Glomerular visceral epithelial cell (primary cell): ENCODE data around the gene HDGFL3.
"Not testable (repeated sequence)": the region's sequence is repeated elsewhere in the genome, so short reads cannot be mapped to it uniquely, and the experiment has no call there.

Experiments
- DNase-seq: peaks from one replicate; pipeline ENCODE4 v3.0.0-alpha.2; 2016; ENCODE audit errors: extremely low spot score

HDGFL3 gene

DNA sequence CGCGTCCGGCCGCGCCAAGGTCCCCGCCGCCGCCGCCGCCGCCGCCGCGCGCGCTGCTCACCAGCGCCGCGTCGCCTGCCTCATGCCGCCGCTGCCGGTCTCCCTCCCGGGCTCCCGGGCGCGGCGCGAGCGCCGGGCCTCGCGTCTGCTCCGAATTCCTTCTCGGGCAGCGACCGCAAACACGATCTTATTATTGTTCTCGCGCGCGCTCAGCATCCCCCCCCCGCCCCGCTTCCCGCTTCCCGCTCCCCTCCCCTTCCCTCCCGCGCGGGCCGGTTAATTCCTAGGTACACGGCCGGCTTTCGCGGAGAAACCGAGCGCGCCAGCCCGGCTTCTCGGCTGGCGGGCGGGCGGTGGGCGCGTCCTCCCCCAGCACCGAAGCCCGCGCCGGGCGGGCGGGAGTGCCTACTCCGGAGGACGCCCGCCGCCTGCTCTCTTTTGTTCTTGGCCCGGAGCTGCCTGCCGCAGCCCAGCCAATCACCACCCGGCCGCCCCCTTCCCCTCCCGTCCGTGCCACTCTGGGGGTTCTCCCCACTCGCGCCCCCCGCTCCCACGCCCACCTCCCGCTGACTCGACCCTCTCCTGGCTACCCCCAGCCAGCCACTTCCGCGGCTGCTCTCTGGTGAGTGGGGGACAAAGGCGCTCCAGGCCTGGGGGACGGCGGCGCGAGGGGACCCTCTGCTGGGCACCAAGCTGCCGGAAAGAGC, at the start of gene HDGFL3:
TSS of gene HDGFL3 (minus strand) at position 164 of the 707 bp plus-strand sequence. CDS start 409 bp downstream, outside the sequence.
- DNase-seq = peak; percentile 65

DNA sequence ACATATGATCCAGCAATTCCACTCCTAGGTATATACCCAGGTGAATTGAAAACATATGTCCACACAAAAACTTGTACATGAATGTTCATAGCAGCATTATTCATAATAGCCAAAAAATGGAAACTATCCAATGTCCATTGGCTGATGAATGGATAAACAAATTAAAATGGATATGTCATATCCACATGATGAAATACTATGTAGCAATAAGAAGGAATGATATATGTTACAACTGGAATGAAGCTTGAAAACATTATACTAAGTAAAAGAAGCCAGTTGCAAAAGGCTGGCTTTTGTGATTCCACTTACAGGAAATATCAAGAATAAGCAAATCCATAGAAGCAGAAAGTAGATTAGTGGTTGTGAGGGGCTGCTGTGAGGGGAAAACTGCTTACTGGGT, 43.2 kb upstream of the HDGFL3 start:
- DNase-seq = no peak

GRCh38 chr15:83249030-83249343, 41.4 kb upstream of the HDGFL3 start:
- DNase-seq = no peak

- peak; percentile 75 for DNase-seq
Observed at GRCh38 chr15:83248151-83249029, 40.8 kb upstream of the HDGFL3 start.

- peak; percentile 86 for DNase-seq
Observed at GRCh38 chr15:83243634-83244033, 36.0 kb upstream of the HDGFL3 start.

GRCh38 chr15:83230242-83230641, 22.6 kb upstream of the HDGFL3 start:
- no peak for DNase-seq

- DNase-seq = no peak
Observed at GRCh38 chr15:83225449-83225848, 17.8 kb upstream of the HDGFL3 start.

DNA sequence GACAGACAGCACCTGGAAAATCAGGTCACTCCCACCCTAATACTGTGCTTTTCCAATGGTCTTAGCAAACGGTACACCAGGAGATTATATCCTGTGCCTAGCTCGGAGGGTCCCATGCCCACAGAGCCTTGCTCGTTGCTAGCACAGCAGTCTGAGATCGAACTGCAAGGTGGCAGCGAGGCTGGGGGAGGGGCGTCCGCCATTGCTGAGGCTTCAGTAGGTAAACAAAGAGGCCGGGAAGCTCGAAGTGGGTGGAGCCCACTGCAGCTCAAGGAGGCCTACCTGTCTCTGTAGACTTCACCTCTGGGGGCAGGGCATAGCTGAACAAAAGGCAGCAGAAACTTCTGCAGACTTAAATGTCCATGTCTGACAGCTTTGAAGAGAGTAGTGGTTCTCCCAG, 14.2 kb upstream of the HDGFL3 start:
- not testable (repeated sequence) for DNase-seq

- no peak for DNase-seq
Observed at GRCh38 chr15:83219026-83219425, 11.4 kb upstream of the HDGFL3 start.

DNA sequence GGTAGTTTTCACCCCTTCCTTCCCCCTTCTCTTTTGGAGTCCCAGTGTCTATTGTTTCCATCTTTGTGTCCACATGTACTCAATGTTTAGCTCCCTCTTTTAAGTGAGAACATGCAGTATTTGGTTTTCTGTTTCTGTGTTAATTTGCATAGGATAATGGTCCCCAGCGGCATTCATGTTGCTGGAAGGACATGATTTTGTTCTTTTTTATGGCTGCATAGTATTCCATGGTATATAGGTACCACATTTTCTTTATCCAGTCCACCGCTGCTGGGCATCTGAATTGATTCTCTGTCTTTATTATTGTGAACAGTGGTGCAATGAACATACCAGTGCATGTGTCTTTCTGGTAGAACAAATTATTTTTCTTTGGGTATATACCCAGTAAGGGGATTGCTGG, 7.7 kb upstream of the HDGFL3 start:
- no peak for DNase-seq

- DNase-seq = peak; percentile 92
Observed at GRCh38 chr15:83210619-83211018, 3.0 kb upstream of the HDGFL3 start.

DNA sequence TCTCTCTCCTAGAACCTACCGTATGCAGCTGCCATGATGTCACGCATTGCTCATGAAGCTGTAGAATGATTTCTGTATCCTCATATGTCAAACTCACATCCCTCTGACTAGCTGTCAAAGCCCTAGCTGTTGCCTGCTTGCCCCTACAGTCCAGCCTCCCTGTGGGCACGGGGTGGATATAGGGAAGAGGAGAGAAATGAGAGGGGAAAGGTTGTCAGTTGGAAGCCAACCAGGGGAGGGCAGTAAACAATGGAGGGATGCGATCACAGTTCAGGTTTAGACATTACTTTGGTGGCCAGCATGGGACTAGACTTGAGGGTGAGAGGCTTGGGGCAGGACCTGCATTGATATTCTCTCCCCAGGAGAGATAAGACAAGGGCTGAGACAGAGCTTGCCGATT, 1.7 kb upstream of the HDGFL3 start:
- DNase-seq = no peak

DNA sequence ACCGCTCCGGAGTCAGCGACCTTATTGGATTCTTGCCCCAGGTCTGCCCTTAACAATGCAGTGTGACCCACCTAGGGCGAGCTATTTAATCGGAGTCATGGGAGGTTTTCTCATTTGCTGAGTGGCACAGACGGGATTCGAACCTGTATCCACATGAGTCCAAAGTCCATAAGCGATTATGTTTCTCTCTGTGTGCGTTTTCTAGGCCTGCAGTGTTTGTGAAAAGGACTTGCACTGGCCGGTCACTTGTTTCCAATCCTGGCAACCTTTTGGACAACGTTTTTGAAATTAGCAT, 691 bp upstream of the HDGFL3 start:
- DNase-seq = no peak

DNA sequence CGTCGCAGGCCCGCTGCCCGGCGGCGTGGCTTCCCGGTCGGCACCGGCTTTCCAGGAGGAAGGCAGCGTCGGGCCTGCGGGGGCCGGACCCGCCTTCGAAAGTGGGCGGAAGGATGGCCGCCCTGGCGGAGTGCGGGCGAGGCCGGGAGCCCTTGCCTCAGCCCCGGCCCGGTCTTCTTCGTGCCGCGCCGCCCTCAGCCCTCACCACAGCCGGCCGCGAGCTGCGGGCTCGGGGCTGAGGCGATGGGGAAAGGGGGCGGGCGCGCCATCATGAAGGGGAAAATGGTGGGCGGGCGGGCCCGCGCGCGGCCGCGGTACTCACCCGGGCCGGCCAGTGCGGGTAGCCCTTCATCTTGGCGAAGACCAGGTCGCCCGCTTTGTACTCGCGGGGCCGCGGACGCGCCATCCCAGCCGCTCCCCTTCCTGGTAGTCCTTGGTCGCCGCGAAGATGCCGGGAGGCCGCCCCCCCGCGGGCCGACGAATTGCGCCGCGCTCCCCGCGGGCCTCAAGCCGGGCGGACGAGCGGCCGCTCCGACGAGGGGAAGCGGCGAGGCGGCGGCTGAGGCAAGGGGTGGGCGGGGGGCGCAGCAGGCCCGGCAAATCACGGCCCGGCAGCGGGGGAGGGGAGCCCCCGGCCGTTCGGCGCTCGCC, 489 bp downstream of the HDGFL3 start:
- DNase-seq = peak; percentile 49

DNA sequence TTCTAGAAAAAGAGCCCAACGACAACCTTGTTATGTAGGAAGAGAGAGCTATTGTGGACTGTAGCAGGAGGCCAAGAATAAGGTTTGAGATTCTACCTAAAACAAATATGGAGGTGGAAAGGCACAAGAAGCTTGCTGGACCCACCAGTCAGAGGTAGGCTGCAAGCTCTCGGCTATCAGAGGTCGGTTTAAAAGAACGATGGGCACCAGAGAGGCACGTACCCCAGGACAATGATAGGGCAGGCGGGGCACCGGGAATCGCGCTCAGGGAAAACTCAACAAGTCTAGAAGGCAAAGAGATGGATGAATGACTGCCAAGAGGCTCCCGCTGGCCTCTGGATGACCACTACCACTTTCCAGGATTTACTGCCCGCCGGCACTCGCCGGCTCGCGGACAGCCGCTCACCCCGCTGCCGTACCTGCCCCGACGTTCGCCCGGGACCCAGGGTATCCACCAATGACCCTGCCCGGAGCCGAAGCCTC, 1.1 kb downstream of the HDGFL3 start:
- peak; percentile 24 for DNase-seq

DNA sequence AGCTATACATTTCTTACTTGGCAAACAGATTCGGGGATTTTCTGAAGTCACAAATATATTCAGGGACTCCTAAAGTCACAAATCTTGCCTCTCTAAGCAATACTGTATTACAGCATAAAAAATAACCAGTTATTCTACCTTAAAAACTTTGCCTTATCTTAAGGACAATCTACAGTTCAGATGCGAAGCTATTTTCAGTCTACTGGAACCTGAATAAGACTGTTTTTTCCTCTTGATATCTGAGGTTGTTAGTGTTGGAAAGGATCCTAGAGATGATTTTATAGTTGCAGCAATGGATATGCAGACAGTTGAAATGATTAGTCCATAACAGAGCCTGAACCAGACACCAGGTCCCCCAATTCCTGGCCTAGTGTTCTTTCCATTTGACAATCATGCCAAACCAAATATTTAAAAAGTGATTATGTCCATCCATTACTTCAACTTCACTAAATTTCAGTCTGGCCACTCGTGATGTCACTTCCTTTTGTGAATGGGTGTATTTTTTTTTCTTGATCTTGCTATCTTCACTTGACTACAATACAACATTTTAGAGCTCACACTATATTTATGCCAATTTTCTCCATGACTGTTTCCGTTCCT, 1.8 kb downstream of the HDGFL3 start:
- peak; percentile 45 for DNase-seq

DNA sequence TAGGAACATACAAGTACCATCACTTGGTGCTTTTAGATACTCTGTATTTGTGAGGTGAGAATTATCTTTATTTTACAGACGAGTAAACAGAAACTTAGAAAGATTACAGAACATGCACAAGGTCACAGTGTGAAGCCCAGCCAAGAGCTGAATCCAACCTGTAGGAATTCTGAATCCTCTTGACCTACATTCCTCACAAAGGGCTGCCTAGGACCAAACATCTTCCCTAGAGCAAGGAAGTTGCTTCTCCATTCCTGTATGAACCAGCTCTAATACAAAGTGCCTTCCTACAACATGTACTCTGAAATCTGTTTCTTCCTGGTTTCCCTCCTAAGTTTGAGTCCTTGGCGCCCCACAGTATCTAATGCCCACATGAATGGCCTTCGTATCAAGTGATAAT, 2.9 kb downstream of the HDGFL3 start:
- no peak for DNase-seq

- DNase-seq = no peak
Observed at GRCh38 chr15:83203543-83203942, 4.1 kb downstream of the HDGFL3 start.

GRCh38 chr15:83200589-83200988, 7.0 kb downstream of the HDGFL3 start:
- DNase-seq = peak; percentile 23

- DNase-seq = peak; percentile 62
Observed at GRCh38 chr15:83200162-83200561, 7.5 kb downstream of the HDGFL3 start.

GRCh38 chr15:83199288-83199687, 8.3 kb downstream of the HDGFL3 start:
- no peak for DNase-seq

DNA sequence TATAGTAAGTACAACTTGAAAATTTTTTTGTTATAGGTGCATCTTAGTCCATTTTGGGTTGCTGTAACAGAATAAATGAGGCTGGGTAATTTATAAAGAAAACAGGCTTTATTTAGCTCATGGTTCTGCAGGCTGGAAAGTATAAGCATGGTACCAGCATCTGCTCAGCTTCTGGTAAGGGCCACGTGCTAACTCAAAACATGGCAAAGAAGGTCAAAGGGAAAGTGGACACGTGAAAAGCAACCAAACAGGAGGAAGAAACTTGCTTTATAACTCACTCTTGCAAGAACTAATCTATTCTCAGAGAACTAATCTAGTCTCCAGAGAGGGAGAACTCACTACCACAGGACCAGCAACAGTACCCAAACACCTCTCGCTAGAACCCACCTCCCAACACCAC, 9.1 kb downstream of the HDGFL3 start:
- no peak for DNase-seq
